Measurements from ENCODE around the gene ABTB2. TPM values are rescaled to one million over a fixed set of nuclear protein-coding genes. Genes with fewer than 3 reads are reported as not detected.

The ABTB2 gene
- polyA plus RNA-seq, 1 of the 3 experiments (the other 2 are of a cell fraction) = 7.8 TPM

GRCh38 chr11:34261095-34261494 is 96.7 kb downstream of the ABTB2 start:
- ChIA-PET POLR2A (no interaction called here), CTCF (interaction anchor here (0.9 to 5.9 kb wide), 3 partner anchors 68 to 86 kb away, joined by 3 to 31 read pairs (median 3); no protein-coding TSS in a partner anchor)
- H3K27me3 ChIP-seq (ENCODE audit: insufficient read depth) = no peaks in the 10 kb centered on the region
- no peak overlapping the region for H3K4me3 ChIP-seq (ENCODE audit: low read depth in 2 of 2, low read length in 1 of 2)
- H3K79me2 ChIP-seq (ENCODE audit: insufficient read depth) = no peaks in the 10 kb centered on the region
- TF ChIP-seq, protein P1, sequence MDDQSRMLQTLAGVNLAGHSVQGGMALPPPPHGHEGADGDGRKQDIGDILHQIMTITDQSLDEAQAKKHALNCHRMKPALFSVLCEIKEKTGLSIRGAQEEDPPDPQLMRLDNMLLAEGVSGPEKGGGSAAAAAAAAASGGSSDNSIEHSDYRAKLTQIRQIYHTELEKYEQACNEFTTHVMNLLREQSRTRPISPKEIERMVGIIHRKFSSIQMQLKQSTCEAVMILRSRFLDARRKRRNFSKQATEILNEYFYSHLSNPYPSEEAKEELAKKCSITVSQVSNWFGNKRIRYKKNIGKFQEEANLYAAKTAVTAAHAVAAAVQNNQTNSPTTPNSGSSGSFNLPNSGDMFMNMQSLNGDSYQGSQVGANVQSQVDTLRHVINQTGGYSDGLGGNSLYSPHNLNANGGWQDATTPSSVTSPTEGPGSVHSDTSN (IDR thresholded peaks at IDR 0.05) = no peak
- TF ChIP-seq SIN3A (IDR thresholded peaks at IDR 0.05; ENCODE audit: borderline replicate concordance, low read depth, low read length) (no peak), RCOR1 (IDR thresholded peaks at IDR 0.05; ENCODE audit: low read length) (no peak), FOXM1 (IDR thresholded peaks at IDR 0.05; ENCODE audit: low read depth) (no peak), RAD21 (IDR thresholded peaks at IDR 0.05; ENCODE audit: low read length) (no peak), GATA2 (CRISPR knock-in tag; IDR thresholded peaks at IDR 0.05) (no peak), YY1 (IDR thresholded peaks at IDR 0.05; ENCODE audit: low read depth) (no peak), IRF3 (IDR thresholded peaks at IDR 0.05; ENCODE audit: low read depth, low read length) (no peak), FOSL2 (IDR thresholded peaks at IDR 0.05; ENCODE audit: borderline replicate concordance, low read depth) (no peak), ELF1 (IDR thresholded peaks at IDR 0.05) (no peak), TCF12 (IDR thresholded peaks at IDR 0.05) (no peak), SMC3 (IDR thresholded peaks at IDR 0.05; ENCODE audit: low read depth, low read length) (no peak), RFX5 (IDR thresholded peaks at IDR 0.05; ENCODE audit: low read length) (no peak), TEAD4 (IDR thresholded peaks at IDR 0.05; ENCODE audit: borderline replicate concordance, insufficient read depth) (no peak)
- TF ChIP-seq, protein P2, sequence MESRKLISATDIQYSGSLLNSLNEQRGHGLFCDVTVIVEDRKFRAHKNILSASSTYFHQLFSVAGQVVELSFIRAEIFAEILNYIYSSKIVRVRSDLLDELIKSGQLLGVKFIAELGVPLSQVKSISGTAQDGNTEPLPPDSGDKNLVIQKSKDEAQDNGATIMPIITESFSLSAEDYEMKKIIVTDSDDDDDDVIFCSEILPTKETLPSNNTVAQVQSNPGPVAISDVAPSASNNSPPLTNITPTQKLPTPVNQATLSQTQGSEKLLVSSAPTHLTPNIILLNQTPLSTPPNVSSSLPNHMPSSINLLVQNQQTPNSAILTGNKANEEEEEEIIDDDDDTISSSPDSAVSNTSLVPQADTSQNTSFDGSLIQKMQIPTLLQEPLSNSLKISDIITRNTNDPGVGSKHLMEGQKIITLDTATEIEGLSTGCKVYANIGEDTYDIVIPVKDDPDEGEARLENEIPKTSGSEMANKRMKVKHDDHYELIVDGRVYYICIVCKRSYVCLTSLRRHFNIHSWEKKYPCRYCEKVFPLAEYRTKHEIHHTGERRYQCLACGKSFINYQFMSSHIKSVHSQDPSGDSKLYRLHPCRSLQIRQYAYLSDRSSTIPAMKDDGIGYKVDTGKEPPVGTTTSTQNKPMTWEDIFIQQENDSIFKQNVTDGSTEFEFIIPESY (IDR thresholded peaks at IDR 0.05; ENCODE audit: borderline replicate concordance, low read depth) = no peak
- TF ChIP-seq, protein P3, sequence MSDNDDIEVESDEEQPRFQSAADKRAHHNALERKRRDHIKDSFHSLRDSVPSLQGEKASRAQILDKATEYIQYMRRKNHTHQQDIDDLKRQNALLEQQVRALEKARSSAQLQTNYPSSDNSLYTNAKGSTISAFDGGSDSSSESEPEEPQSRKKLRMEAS (IDR thresholded peaks at IDR 0.05; ENCODE audit: low read depth) = no peak
- H4K20me1 ChIP-seq (ENCODE audit: insufficient read depth) = 0 out of 2 replicates have a peak, but pooled peaks cover 11% of the 10 kb centered on the region
- peaks cover 5% of the 10 kb centered on the region for H3F3A ChIP-seq (replicated peaks; ENCODE audit: insufficient read depth)
- no peaks in the 10 kb centered on the region for H3K36me3 ChIP-seq (replicated peaks in 1 of 2; ENCODE audit: control insufficient read depth in 1 of 2, insufficient read depth in 2 of 2, low read length in 1 of 2)
- no peaks in the 10 kb centered on the region for H3K9me3 ChIP-seq
- WGBS (ENCODE audit: low lambda C conversion rate) = 92% methylated on average over 2 of the region's 2 CpGs
- H3K9me2 ChIP-seq = no peaks in the 10 kb centered on the region
- no peak overlapping the region for H2AFZ ChIP-seq (ENCODE audit: low read depth)
- no peak overlapping the region for H3K4me2 ChIP-seq
- no peak for DNase-seq
- no peak overlapping the region for H3K9ac ChIP-seq
- no peak overlapping the region; a peak in 1 of 4 replicates for H3K27ac ChIP-seq (ENCODE audit: low read depth in 2 of 2, low read length in 1 of 2)
- peaks cover 40 to 57% of the 10 kb centered on the region in 2 experiments for H3K4me1 ChIP-seq (ENCODE audit: control insufficient read depth in 1 of 2, insufficient read depth in 2 of 2, low read depth in 1 of 2, low read length in 1 of 2)

Data from SK-N-SH (cell line).